Glomerular visceral epithelial cell (primary cell): Measurements from ENCODE around the gene COL5A1.

Experiments
- DNase-seq: peaks from one replicate; pipeline ENCODE4 v3.0.0-alpha.2; 2016; ENCODE audit errors: extremely low spot score

Gene COL5A1

DNA sequence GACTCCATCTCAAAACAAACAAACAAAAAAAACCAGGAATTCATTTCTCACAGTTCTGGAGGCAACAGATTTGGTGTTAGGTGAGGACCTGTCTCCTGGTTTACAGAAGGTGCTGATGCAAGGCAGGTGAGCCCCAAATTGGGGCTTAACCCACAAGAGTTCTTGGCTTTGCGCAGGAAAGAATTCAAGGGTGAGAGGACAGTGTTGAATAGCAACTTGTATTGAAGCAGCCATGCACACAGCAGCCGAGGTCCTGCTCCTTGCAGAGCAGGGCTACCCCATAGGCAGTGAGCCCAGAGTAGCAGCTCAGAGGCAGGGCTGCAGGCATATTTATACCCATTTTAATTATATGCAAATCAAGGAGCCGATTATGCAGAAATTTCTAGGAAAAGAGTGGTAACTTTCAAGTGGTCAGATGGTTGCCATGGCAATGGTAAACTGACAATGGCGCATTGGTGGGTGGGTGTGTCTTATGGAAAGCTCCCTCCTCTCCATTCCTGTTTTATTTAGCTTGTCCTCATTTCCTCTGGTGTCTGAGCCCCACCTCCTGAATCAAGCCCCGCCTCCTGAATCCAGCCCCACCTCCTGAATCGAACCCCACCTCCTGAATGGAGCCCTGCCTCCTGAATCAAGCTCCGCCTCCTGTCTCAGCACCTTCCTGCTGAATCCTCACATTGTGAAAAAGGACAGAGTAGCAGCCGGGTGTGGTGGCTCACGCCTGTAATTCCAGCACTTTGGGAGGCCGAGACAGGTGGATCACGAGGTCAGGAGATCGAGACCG is 34.5 kb upstream of the COL5A1 start:
- no peak for DNase-seq

DNA sequence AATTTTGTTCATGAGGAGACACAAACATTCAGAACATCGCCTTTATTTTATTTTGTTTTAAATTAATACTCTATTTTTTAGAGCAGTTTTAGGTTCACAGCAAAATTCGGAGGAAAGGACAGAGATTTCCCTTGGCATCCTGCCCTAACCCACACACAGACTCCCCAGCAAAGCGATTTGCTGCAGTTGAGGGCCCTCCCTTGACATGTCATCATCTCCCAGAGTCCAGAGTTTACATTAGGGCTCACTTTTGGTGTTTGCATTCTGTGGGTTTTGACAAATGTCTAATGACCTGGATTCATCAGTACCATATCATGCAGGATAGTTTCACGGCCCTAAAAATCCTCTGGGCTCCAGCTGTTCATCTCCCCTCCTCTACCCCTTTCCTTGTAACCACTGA is 33.6 kb upstream of the COL5A1 start:
- peak; percentile 24 for DNase-seq

DNA sequence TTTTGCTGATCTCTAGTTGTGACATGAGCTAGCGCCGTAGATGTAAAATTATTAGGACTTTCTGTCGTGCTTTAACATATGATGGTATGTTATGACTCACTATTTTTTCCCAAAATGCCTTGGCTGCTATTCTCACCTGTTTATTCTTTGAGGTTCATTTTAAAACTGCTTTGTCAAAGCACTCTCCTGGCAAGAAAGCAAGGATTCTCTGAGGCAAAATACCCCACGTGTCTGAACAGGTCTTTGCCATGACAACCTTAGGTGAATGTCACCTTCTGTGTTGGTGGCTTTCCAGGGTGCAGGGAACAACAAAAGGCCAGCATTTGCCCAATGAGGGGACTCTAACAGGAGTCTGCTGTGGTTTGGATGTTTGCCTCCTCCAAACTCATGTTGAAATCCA is 30.6 kb upstream of the COL5A1 start:
- DNase-seq: no peak

DNA sequence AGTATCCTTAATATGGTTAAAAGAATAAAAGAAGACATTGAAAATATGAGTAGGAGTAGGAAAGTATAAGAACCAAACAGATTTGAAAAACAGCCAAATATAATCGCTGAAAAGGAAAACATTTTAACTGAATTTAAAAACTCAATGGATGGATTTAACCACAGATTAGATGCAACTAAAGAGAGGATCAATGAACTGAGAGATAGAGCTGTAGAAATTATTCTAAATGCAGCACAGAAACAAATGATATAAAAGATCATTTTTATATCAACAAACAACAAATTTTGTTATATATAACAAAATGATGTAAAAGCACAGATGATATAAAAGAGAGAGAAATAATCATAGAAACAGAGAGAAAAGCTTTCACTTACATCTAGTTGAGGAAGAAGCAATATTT is 29.3 kb upstream of the COL5A1 start:
- DNase-seq: no peak

GRCh38 chr9:134612715-134613114 is 28.9 kb upstream of the COL5A1 start:
- DNase-seq: no peak

DNA sequence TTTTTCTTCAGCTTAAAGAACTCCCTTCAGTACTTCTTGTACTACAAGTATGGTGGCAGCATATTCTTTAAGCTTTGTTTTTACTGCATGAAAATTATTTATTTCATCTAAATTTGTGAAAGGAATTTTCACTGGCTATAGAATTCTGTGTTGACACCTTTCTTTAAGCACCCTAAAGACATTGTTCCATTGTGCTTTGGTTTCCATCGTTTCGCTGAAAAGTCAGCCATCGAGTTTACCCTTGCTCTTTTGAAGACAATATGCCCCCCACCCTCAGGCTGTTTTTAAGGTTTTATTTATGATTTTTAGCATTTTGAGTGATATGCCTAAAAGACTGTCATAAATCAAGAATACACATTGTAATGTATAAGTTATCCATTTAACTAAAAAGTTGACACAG is 27.3 kb upstream of the COL5A1 start:
- no peak for DNase-seq

DNA sequence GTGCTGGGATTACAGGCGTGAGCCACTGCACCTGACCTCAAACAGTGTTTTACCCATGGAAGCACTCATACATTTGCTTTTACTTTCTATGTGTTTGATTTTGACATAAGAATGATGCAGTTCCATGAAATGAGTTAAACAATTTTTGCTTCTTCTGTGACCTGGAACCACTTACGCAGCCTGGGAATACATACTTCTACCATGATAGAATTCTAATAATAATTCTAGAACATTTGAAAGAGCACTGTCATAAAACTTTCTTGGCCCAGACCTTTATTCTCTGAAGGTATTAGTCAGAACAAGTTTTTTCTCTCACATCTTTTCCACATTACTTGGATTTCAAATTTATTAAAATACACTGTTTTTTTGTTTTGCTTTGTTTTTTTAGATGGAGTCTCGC is 25.3 kb upstream of the COL5A1 start:
- DNase-seq: no peak

- no peak for DNase-seq
These were observed 24.4 kb upstream of the COL5A1 start for GRCh38 chr9:134617246-134617645.

DNA sequence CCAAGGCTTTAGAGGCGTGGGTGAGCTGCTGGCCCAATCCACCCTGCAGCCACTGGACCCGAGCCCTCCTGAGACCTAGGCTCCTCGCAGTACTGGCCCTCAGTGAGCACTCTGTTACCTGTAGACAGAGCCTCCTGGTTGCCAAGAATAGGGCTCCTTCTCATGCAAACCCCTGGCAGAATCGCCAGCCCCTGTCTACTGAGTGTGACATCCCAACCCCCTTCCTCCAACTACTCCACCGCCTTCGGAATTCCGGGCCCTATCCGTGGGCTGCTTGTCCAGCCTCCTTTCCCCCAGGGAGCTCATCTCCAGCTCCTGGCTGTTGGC is 23.8 kb upstream of the COL5A1 start:
- DNase-seq: no peak

DNA sequence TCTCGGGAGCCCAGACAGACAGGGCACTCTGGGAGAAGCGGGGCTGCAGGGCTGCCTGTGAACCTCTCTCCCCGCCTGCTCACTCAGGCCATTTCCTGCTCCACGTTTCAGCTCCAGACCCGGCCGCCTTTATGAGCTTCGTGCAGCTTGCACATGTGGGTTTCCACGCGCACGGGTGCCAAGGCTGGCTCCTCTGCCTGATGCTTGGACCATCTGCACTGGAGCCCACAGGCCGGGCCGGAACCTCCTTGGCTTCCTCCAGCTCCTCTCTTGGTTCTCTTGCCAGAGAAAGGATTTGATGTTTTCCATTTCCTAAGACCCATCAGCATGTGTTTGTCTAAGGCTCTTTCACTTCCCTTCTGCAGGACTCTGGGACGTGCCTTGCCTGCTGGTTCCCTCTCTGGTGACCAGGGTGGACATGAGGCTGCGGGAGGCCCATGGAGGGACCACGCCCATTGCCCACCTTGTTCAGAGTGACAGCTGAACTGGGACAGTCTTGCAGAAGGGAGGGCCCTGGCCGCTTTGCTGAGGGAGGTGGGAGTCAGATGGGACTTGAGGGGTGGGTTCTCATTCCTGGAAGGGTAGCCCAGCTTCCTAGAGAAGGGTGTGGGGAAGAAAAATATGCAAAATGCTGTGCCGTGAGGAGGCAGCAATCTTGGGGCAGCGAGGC is 23.3 kb upstream of the COL5A1 start:
- no peak for DNase-seq

DNA sequence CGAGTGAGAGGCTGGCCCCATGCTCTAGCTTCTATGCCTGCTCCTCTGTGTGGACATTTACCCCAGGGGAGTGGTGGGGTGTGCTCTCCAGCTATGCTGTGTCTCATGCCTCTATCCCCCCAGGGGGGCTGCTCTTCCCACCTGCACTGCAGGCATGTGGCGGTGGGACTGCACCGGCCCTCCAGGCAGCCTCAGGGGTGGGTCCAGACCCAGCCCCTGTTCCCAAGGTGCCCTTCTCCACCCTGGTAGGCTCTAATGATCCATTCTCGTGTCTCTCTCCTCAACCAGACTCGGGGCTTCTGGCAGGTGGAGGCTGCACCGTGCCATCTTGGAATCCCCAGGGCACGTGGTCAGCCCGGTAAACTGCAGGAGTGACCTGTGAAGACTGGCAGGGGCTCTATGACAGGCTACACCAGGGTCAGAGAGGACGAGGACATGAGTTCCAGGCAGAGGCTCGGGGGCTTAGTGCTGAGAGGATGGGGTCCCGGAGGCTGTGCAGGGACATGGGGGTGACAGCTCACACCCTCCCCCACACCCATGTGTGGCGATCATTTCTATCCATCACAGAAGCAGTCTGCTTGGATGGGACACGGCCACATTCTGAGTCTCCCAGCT is 22.7 kb upstream of the COL5A1 start:
- DNase-seq: no peak

GRCh38 chr9:134619448-134619982 is 22.1 kb upstream of the COL5A1 start:
- no peak for DNase-seq

DNA sequence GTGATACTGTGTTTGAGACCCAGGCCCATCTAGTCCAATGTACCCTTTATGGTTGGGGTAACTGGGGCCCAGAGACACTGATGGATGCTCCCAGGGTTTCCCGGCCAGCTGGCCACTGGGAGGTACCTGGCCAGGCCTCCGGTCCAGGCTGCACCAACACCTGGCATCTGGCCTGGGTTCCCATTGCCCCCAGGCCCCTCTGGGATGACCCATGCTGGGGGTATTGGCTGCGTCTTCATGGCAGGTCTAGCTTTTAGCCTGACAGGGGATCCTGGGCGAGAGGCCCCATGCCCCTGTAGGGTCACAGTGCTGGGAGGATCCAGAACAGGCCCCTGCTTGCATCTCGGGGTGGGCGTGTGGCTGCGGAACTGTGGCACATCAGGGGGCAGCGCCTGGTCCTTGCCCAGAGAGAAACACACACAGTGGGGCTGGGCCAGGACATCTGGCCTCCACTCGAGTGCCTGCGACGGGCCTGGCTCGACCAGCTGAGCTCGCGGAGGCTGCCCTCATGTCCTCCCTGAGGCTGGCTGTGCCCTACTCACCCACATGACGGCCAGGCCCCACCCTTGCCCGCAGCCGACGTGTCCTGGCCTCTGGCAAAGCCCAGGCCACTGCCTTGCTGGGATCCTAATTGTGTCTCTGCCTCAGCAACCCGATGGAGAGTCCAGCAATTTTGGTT is 21.5 kb upstream of the COL5A1 start:
- DNase-seq: no peak

DNA sequence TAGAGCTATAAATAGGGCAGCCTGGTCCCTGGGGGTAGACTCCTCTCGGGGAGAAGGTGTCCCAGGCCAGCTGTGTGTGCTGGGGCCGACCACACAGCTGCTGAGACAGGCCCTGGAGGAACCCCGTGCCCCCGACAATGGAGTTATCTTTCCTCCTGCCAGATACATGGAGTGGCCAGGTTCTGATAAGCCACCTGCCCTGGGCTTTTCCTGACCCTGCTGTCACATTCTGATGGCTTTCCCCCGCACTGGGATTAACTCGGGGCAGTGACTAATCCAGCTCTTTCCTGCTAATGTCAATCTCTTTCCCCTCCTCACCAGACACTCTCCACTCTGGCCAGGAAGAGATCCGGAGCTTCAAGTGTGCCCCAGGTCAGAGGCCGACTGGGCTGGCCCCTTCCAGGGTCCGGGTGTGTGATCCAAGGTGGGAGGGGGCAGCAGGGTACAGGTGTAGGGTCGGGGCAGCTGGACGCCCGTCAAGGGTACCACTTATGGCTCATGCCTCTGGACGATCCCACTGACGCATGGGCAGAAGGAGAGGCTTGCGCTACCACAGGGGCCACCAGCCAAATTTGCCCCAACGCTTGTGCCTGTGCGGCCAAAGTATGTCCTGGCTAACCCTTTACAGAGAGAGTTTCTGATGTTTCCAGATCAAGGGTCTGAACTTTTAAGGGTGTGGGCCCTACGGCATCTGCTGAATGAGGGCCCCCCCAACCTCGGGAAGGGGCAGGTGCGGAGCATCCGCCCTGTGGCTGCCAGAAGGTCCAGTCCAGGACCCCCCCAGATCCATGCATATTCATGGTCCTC is 20.6 kb upstream of the COL5A1 start:
- DNase-seq: no peak

DNA sequence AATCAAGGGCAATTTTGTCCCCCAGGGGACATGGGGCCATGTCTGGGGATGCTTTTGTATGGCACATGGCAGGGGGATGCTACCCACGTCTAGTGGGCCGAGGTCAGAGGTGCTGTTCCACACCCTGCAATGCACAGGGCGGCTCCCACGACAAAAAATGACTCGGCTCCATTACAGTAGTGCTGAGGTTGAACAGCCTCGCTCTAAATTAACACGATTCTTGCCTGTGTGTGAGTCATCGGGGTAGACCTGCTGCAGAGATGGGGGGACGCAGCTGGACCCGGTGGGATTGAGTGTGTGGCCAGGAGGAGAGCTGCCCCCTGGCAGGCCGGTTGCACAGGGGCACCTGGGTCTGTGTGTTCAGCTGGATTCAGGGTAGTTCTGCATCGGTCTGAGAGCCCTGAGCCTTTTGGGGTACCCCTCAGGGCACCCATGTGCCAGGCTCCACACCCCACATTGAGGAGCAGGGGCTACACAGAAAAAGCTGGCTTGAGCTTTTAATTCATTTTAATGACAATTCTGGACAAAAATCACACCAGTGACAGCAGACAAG is 20.0 kb upstream of the COL5A1 start:
- no peak for DNase-seq

DNA sequence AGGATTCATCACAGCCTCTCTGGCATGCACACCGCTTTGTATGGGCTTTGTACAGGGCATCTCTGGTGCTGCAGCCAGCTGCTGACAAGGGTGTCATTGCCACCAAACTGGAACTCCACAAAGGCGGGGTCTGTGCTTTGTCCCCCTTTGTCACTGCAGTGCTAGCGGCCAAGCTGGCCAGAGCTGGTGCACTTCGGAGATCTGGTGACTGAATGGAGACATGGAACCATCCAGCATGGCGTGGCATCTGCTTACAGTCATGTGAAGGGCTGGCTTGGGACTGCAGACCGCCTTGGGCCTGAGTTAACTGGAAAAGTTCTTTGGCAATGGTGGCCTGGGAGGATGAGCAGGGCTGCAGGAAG is 18.7 kb upstream of the COL5A1 start:
- no peak for DNase-seq

DNA sequence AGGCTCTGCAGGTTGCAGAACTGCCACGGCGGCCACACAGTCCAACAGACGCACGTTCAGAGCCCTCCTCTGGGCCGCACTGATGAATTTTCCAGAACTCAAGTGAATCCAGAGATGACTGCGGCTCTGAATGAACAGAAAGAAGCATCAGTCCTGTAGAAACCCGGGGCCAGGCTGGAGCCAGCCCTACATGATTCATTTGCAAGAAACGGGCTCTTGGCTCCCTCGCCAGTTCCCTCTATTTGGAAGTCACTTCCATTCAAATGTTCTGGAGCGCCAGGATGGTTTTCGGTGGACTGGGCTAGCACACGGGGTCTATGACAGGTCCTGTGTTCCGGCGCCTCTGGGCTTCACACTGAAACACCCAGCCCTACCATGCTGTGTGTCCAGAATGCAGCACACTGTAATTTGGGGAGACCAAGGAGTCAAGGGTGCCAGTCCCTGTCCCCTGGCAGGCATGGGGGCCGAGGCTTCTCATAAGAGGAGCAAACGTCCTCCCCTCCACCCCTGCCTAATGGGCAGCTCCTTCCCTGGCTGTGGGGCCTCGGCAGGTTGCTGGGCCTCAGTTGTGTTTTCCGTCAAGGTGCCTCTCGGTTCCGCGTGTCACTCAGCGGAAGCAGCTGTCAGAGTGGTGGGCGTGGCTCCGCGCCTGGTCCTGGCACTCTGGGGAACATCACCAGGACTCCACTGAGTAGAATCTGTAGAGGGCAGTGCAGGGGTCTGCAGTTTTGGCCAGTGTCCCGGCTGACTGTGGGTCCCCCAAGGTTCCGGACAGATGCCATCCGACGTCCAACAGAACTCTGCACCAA is 18.1 kb upstream of the COL5A1 start:
- DNase-seq: no peak

GRCh38 chr9:134624137-134624591 is 17.4 kb upstream of the COL5A1 start:
- DNase-seq: no peak

GRCh38 chr9:134624621-134625181 is 16.9 kb upstream of the COL5A1 start:
- peak; percentile 70 for DNase-seq
